NCI-H2196 treated with DMSO at 0.1 percent for 48 hours (cell line): Measurements from ENCODE around the gene ZNF652.

Experiments
- DNase-seq: peaks from one replicate; lab custom pipeline; 2025; ENCODE audit not compliant: unreplicated experiment; lab: John Stamatoyannopoulos, UW

The ZNF652 gene

GRCh38 chr17:49359990-49360795, 1.9 kb downstream of the ZNF652 start:
- DNase-seq: no peak

DNA sequence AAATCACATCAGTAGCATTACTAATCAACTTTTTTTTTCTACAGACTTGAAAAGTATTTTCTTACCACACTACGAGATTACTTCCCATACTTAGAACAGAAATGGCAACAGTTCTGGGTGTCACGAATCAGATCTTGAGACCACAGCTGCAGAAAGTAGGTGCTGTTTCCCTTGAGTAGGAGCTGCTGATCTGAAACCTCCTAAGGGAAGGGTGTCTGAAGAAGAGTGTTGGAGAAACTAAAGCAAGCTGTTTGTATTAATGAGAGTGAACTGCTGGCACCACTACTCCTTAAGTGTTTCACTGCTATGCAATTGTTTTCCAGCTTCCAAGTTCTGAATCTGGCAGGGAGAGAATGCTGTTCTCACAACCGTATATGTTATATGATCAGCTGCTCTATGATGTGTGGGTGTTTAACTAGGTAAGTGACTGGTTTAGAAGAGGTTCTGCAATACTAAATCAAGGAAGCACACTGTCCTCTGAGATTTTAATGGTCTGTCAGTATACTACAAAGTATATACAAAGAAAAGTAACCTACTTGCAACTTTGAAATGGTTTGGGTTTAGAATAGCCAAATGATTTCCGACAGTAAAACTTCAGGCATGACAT, 3.3 kb downstream of the ZNF652 start:
- no peak for DNase-seq

- no peak for DNase-seq
These were observed 4.5 kb downstream of the ZNF652 start for GRCh38 chr17:49357516-49357915.

GRCh38 chr17:49356320-49356719, 5.7 kb downstream of the ZNF652 start:
- no peak for DNase-seq

DNA sequence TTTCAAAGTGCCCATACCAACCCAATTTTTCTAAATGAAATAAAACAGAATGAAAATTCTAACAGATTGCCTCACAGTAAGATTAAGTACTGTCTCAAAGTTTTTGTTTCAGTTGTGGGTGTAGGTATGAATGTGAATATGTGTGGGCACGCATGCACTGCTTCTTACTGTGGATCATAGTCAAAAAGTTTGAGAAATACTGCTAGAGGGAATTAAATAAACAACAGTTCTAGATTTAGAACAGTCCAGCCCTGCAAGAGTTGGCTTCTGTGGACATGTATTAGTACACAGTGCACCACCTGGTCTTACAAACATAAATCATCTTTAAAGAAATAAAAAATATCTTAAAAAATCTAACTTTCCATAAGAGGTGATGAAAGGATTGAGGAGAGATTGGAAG, 8.4 kb downstream of the ZNF652 start:
- DNase-seq: no peak

GRCh38 chr17:49352587-49353154, 9.4 kb downstream of the ZNF652 start:
- no peak for DNase-seq

DNA sequence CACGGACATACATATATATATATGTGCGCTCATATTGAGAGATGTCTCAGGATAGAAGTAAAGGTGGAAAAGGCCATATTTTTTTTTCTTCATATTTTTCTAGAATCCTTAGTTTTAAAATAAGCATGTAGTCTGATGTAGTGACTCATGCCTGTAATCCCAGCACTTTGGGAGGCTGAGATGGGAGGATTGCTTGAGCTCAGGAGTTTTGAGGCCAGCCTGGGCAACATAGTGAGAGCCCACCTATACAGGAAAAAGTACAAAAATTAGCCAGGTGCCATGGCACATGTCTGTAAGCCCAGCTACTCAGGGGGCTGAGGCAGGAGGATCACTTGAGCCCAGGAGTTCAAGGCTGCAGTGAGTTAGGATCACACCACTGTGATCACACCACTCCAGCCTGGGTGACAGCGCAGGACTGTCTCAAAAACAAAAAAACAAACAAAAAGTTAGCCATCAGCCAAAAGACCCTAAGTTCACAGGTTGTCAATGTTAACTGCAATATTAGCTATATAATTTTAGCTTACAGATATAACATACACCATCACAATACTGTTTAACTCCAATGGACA, 10.4 kb downstream of the ZNF652 start:
- DNase-seq: no peak

DNA sequence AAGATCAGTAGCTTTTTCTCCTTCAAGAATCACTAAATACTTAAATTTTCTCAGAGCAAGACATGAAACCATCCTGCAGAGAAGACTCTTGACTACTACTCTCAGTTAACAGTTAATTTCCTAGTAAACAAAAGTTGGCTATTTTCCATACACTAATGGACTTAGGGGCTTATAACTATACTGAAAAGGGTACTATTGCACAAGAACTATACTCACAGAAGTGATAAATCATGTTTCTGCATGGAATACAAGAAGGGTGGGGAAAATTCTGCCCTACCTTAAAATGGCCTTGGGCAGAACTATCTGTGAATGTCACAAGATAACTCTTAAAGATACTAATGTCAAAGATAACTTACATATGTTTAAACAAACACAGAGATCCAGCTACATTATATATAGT, 12.5 kb downstream of the ZNF652 start:
- DNase-seq: no peak

GRCh38 chr17:49344914-49345313, 17.1 kb downstream of the ZNF652 start:
- no peak for DNase-seq

DNA sequence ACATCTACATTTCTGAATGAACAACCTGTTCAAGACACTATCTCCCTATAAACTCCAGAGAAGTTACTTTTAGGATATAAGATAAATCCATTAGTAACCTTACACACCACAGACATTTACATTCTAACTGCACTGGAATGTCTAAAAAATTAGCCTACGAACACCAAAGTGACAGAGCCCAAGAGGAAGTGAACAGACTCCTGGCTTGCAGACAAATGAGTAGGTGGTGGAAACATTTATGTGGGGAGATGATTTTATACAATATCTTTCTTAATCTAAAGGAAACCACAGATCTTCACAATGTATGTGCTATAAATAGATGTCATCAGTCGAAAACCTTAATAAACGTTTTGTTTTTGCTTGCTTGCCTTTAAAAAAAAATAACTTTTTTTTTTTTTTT, 18.8 kb downstream of the ZNF652 start:
- DNase-seq: no peak

- no peak for DNase-seq
These were observed 19.5 kb downstream of the ZNF652 start for GRCh38 chr17:49342575-49342936.

GRCh38 chr17:49341356-49341755, 20.7 kb downstream of the ZNF652 start:
- DNase-seq: no peak

DNA sequence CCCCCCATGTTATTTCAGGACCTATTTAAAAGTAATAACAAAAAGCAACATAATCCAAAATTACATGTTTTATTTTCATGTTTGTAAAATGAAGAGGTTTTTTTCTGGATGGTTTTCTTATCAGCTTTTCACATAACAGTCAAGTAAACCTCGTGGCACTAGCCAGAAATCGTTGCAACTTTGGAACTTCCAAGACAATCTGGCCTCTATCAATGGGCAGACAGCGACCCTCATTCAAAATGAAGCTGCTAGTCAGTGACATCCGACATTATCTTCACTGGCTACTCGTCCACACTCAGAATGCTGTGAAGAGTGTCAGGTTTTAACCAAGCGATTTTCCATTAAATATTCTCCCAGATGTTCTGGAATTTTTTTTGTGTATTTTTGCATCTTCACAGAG, 22.7 kb downstream of the ZNF652 start:
- DNase-seq: no peak

DNA sequence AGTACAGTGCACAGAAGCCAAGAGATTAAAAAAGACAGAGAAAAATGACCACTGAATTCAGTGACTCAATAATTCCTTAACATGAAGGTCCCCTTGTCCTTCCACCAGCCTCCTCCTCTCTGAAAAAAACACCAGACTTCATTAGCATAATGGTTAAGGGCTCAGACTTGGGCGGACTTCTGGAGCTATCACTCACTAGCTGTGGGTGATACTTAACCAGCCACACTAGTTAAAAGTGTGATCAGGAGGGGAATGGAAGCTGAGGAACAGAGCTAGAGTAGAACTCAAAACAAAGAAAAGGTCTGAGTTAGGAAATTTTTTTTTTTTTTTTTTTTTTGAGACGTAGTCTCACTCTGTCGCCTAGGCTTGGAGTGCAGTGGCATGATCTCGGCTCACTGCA, 23.2 kb downstream of the ZNF652 start:
- no peak for DNase-seq

- DNase-seq: no peak
These were observed 24.2 kb downstream of the ZNF652 start for GRCh38 chr17:49337884-49338283.

GRCh38 chr17:49334744-49335512, 27.1 kb downstream of the ZNF652 start:
- no peak for DNase-seq

GRCh38 chr17:49333804-49334203, 28.2 kb downstream of the ZNF652 start:
- DNase-seq: no peak

- no peak for DNase-seq
These were observed 33.9 kb downstream of the ZNF652 start for GRCh38 chr17:49327835-49328784.

GRCh38 chr17:49325980-49326379, 36.1 kb downstream of the ZNF652 start:
- DNase-seq: no peak

DNA sequence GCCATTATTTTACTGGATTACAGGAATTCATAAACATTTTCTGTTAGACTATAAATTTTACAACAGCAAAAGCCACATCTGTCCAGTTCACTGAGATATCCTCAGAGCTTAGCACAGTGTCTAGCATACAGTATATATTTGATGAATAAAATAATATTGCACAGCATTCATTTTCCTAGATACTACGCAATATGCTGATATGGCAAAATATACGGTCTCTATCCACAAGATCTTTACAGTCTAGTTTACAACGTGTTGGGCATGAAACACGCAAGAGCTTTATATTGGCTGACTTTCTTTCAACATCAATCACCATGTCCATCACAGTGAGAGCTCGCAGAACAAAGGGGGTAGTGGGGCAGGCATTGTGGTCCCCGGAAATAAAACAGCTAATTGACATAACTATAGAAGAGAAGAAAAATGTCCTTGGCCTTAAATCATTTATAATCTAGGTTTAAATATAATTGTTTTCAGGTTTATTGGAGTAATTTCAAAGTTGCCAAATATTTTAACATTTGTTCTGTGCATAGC, 43.5 kb downstream of the ZNF652 start:
- no peak for DNase-seq
